Hepatocyte (in vitro differentiated cells): ENCODE data around the gene UCHL5.

Experiments
- CTCF ChIP-seq: fragments of 200-600 bp; sonication (generic); IDR thresholded peaks from 2 replicates; pipeline ENCODE4 v1.5.1; 2016; ENCODE audit warnings: antibody characterized with exemption, mild to moderate bottlenecking; ENCODE audit not compliant: poor library complexity
- EZH2 ChIP-seq: fragments of 200-600 bp; sonication (generic); IDR thresholded peaks from 2 replicates; pipeline ENCODE4 v1.6.1; 2016; ENCODE audit warnings: antibody characterized with exemption, mild to moderate bottlenecking, borderline replicate concordance
- EZH2phosphoT487 ChIP-seq: fragments of 200-600 bp; sonication (generic); IDR thresholded peaks from one replicate; pipeline ENCODE4 v1.6.1; 2018; ENCODE audit warnings: antibody characterized with exemption, mild to moderate bottlenecking, low read depth, moderate library complexity; ENCODE audit not compliant: unreplicated experiment, severe bottlenecking

GRCh38 chr1:193030280-193030679 is 28.9 kb downstream of the UCHL5 start:
- no peak for TF ChIP-seq CTCF
- no peak for TF ChIP-seq EZH2
- no peak for TF ChIP-seq EZH2phosphoT487
